Calu3 (cell line): Measurements from ENCODE around the gene HSF2. TPM values are rescaled to one million over a fixed set of nuclear protein-coding genes. Genes with fewer than 3 reads are reported as not detected.

Experiments
- BruUV-seq: library from RNA; stranded (reverse); fragments of 400-500 nt; replicated peaks from 2 replicates; lab custom pipeline; 2021; lab: Mats Ljungman, UMichigan
- CTCF ChIA-PET: fragments of 300-600 bp; sonication (Branson Sonifier 250); formaldehyde crosslinking; loops from one replicate; lab custom pipeline; 2022; ENCODE audit warnings: antibody characterized with exemption; lab: Charles Lee
- DNase-seq: peaks from one replicate; pipeline ENCODE4 v3.0.0; 2022
- H3K27ac Mint-ChIP-seq: one replicate; pipeline ENCODE4 v1.8.0; 2022; ENCODE audit warnings: mixed read lengths; ENCODE audit not compliant: unreplicated experiment
- H3K27me3 Mint-ChIP-seq: one replicate; pipeline ENCODE4 v1.8.0; 2022; ENCODE audit warnings: mixed read lengths; ENCODE audit not compliant: unreplicated experiment
- H3K36me3 Mint-ChIP-seq: one replicate; pipeline ENCODE4 v1.8.0; 2022; ENCODE audit warnings: mild to moderate bottlenecking, moderate library complexity, mixed read lengths; ENCODE audit not compliant: insufficient read depth, unreplicated experiment
- H3K4me1 Mint-ChIP-seq: one replicate; pipeline ENCODE4 v1.8.0; 2022; ENCODE audit warnings: mild to moderate bottlenecking, low read depth, mixed read lengths; ENCODE audit not compliant: unreplicated experiment
- H3K4me3 Mint-ChIP-seq: one replicate; pipeline ENCODE4 v1.8.0; 2022; ENCODE audit warnings: mild to moderate bottlenecking, low read depth, moderate library complexity, mixed read lengths; ENCODE audit not compliant: unreplicated experiment
- H3K9me3 Mint-ChIP-seq: one replicate; pipeline ENCODE4 v1.8.0; 2022; ENCODE audit warnings: low read depth, mixed read lengths; ENCODE audit not compliant: unreplicated experiment
- intact Hi-C: fragments of 100-400 bp; cut with micrococcal nuclease; formaldehyde crosslinking; loops from one replicate; pipeline ENCODE4 v1.10.0; 2022; ENCODE audit not compliant: unreplicated experiment
- total RNA-seq: library from RNA; stranded (reverse); gene quantifications from 2 replicates; pipeline ENCODE4 v1.2.3, GENCODE V29; 2022
- TF ChIP-seq, protein P1 (sequence below): fragments of 200-600 bp; IDR thresholded peaks from one replicate; pipeline ENCODE4 v1.8.0; 2022; ENCODE audit warnings: antibody characterized with exemption; ENCODE audit not compliant: unreplicated experiment

The HSF2 gene
- total RNA-seq, 1 experiment from 2014 or later, result 10.6 TPM

DNA sequence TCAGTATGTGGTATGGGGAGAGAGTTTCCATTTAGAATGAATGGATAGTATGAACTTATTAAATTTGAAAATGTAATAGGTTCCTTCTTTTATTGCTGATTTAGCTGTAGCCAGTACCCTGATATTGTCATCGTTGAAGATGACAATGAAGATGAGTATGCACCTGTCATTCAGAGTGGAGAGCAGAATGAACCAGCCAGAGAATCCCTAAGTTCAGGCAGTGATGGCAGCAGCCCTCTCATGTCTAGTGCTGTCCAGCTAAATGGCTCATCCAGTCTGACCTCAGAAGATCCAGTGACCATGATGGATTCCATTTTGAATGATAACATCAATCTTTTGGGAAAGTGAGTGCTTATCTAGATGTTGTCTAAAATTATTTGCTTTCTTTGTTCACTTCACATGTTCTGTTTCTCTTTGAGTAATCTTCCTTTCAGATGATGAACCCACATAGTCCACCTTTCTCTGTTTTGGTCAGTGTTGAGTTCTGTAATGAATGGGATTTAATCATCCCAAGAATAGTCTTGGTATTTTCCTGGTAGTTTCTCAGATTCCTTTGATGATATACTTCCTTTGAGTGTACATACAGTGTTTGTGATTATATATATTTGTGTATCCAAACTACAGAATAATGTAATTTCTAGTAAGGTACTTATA is 23.3 kb downstream of the HSF2 start:
- H3K4me3 Mint-ChIP-seq, result no peak overlapping the region
- TF ChIP-seq, protein P1, sequence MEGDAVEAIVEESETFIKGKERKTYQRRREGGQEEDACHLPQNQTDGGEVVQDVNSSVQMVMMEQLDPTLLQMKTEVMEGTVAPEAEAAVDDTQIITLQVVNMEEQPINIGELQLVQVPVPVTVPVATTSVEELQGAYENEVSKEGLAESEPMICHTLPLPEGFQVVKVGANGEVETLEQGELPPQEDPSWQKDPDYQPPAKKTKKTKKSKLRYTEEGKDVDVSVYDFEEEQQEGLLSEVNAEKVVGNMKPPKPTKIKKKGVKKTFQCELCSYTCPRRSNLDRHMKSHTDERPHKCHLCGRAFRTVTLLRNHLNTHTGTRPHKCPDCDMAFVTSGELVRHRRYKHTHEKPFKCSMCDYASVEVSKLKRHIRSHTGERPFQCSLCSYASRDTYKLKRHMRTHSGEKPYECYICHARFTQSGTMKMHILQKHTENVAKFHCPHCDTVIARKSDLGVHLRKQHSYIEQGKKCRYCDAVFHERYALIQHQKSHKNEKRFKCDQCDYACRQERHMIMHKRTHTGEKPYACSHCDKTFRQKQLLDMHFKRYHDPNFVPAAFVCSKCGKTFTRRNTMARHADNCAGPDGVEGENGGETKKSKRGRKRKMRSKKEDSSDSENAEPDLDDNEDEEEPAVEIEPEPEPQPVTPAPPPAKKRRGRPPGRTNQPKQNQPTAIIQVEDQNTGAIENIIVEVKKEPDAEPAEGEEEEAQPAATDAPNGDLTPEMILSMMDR, result no peak
- H3K36me3 Mint-ChIP-seq, result no peaks in the 10 kb centered on the region
- CTCF ChIA-PET, result no interaction called here
- no peaks in the 10 kb centered on the region for H3K27me3 Mint-ChIP-seq
- no peaks in the 10 kb centered on the region for H3K4me1 Mint-ChIP-seq
- no peak overlapping the region for H3K27ac Mint-ChIP-seq
- intact Hi-C loops, result no loop called here
- no peak for DNase-seq
- no peaks in the 10 kb centered on the region for H3K9me3 Mint-ChIP-seq
- BruUV-seq, result no TSS peak

DNA sequence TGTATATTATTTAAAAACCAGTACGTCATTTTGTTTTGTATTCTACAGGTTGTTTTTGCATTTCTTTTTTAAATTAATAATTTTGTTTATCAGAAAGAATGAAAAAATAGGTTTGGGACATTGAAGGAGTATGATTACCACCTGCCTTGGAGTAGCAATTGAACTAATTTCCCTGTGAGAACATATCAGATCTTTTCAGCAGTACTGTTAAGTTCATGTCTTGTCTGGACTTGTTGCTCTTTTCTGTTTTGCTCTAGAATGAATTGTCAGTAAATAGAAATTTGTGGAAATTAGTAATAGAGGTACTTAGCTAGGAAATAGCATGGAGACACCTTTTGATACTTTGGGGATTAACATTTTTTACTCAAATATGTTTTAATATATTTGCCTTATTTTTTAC is 24.3 kb downstream of the HSF2 start:
- no peaks in the 10 kb centered on the region for H3K27me3 Mint-ChIP-seq
- BruUV-seq, result no TSS peak
- H3K4me1 Mint-ChIP-seq, result no peaks in the 10 kb centered on the region
- CTCF ChIA-PET, result no interaction called here
- no peak overlapping the region for H3K4me3 Mint-ChIP-seq
- H3K27ac Mint-ChIP-seq, result no peak overlapping the region
- DNase-seq, result no peak
- TF ChIP-seq, protein P1, result no peak
- no peaks in the 10 kb centered on the region for H3K36me3 Mint-ChIP-seq
- intact Hi-C loops, result no loop called here
- H3K9me3 Mint-ChIP-seq, result no peaks in the 10 kb centered on the region

DNA sequence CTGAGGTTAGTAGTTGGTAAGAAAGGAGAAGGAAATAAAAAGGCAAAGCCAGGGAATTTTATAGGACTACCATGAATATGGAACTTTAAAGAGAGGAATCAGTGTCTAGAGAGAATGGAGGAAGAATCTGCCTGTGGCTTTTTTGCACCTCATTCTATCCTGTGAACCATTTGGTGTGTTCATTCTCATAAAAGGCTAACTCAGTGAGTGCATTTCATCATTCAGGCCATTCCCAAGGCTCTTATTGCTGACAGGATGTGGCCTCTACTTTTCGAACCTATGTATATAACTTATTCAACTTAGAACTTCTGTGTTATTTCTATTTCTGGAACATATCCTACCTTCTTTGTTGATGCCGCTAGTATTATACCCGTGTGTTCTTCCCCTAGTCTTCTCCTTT is 27.1 kb downstream of the HSF2 start:
- intact Hi-C loops, result no loop called here
- H3K27me3 Mint-ChIP-seq, result no peaks in the 10 kb centered on the region
- H3K4me1 Mint-ChIP-seq, result no peaks in the 10 kb centered on the region
- TF ChIP-seq, protein P1, result no peak
- no peak overlapping the region for H3K4me3 Mint-ChIP-seq
- H3K27ac Mint-ChIP-seq, result no peak overlapping the region
- H3K36me3 Mint-ChIP-seq, result peaks cover under 1% of the 10 kb centered on the region
- no peaks in the 10 kb centered on the region for H3K9me3 Mint-ChIP-seq
- CTCF ChIA-PET, result interaction anchor here (0.5 kb wide), 1 partner anchor 19 kb away, joined by 3 read pairs; no protein-coding TSS in a partner anchor
- no TSS peak for BruUV-seq
- no peak for DNase-seq

DNA sequence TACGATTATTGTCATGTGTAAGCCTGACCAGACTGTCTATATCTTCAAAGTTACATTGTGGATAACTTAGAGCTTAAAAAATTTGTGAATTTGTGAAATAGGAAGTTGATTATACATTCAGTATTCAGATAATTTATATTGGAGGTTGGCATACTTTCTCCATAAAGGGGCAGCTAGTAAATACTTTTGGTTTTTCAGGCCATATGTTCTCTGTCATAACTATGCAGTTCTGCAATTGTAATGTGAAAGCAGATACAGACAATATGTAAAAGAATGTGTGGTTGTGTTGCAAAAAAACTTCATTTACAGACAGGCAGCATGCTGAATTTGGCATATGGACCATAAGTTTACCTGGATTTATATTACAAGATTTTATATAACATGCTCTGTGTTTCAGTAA is 29.3 kb downstream of the HSF2 start:
- intact Hi-C loops, result no loop called here
- DNase-seq, result no peak
- H3K4me3 Mint-ChIP-seq, result no peak overlapping the region
- H3K4me1 Mint-ChIP-seq, result no peaks in the 10 kb centered on the region
- TF ChIP-seq, protein P1, result no peak
- no peaks in the 10 kb centered on the region for H3K27me3 Mint-ChIP-seq
- CTCF ChIA-PET, result no interaction called here
- no peak overlapping the region for H3K27ac Mint-ChIP-seq
- no peaks in the 10 kb centered on the region for H3K9me3 Mint-ChIP-seq
- BruUV-seq, result no TSS peak
- peaks cover 4% of the 10 kb centered on the region for H3K36me3 Mint-ChIP-seq
